WERI-Rb-1 (cell line): ENCODE results near the gene DTD1.

Source experiments
- DNase-seq: peaks from one replicate; pipeline ENCODE4 v3.0.0-alpha.2; 2020
- H3K27ac ChIP-seq: fragments of 250-450 bp; sonication (Bioruptor Pico); 2 replicates; pipeline ENCODE4 v1.5.1; 2020; ENCODE audit warnings: mild to moderate bottlenecking, moderate library complexity
- H3K27me3 ChIP-seq: fragments of 250-450 bp; sonication (Bioruptor Pico); 2 replicates; pipeline ENCODE4 v1.5.1; 2021; ENCODE audit warnings: mild to moderate bottlenecking, low read depth, moderate library complexity; ENCODE audit not compliant: insufficient read depth, severe bottlenecking
- H3K36me3 ChIP-seq: fragments of 250-450 bp; sonication (Bioruptor Pico); 2 replicates; pipeline ENCODE4 v1.5.1; 2020; ENCODE audit warnings: mild to moderate bottlenecking, moderate library complexity
- H3K4me3 ChIP-seq: 2 replicates; pipeline ENCODE4 v1.5.1; 2011; ENCODE audit warnings: low read depth, mild to moderate bottlenecking, control low read depth, low read length
- H3K9me3 ChIP-seq: fragments of 250-450 bp; sonication (Bioruptor Pico); 2 replicates; pipeline ENCODE4 v1.5.1; 2021; ENCODE audit warnings: mild to moderate bottlenecking, moderate library complexity; ENCODE audit not compliant: severe bottlenecking
- TF ChIP-seq, protein P1 (sequence below): IDR thresholded peaks from 2 replicates; pipeline ENCODE4 v1.5.1; 2011; ENCODE audit warnings: low read depth, mild to moderate bottlenecking, control low read depth, inconsistent platforms, low read length

DTD1 gene

DNA sequence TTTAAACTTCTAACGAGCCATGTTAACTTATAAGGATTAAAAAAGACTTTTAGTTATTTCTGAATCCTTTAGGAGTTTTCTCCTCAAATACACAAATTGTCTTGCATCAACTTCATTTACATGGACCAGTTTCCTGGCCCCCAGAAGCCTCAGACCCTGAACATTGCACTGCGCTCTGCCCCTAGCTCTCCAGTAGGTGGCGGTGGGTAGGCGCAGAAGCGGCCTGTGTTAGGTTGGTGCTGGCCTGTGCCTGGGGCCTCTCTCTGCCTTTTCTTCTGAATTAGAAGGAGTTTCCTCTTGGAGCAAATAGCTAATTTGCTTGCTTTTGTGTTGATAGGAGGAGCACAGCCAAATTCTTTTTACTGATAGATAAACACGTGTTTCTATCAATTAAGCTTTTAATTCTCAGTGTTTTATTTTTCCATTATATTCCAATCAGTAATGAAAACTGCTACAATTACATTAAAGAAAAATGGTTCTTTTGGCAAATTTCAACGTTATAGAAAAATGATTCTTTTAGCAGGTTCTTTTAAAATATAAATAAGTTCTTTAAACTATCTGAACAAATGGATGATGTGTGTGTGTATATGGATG, 44.4 kb downstream of the DTD1 start:
- TF ChIP-seq, protein P1, sequence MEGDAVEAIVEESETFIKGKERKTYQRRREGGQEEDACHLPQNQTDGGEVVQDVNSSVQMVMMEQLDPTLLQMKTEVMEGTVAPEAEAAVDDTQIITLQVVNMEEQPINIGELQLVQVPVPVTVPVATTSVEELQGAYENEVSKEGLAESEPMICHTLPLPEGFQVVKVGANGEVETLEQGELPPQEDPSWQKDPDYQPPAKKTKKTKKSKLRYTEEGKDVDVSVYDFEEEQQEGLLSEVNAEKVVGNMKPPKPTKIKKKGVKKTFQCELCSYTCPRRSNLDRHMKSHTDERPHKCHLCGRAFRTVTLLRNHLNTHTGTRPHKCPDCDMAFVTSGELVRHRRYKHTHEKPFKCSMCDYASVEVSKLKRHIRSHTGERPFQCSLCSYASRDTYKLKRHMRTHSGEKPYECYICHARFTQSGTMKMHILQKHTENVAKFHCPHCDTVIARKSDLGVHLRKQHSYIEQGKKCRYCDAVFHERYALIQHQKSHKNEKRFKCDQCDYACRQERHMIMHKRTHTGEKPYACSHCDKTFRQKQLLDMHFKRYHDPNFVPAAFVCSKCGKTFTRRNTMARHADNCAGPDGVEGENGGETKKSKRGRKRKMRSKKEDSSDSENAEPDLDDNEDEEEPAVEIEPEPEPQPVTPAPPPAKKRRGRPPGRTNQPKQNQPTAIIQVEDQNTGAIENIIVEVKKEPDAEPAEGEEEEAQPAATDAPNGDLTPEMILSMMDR, result peak; percentile 92
- H3K36me3 ChIP-seq, result no peaks in the 10 kb centered on the region; the same call in 1 of the 2 replicates
- H3K27ac ChIP-seq, result no peak overlapping the region
- H3K4me3 ChIP-seq, result no peak overlapping the region
- peak; percentile 70 for DNase-seq
- H3K27me3 ChIP-seq, result no peaks in the 10 kb centered on the region
- H3K9me3 ChIP-seq, result no peaks in the 10 kb centered on the region

DNA sequence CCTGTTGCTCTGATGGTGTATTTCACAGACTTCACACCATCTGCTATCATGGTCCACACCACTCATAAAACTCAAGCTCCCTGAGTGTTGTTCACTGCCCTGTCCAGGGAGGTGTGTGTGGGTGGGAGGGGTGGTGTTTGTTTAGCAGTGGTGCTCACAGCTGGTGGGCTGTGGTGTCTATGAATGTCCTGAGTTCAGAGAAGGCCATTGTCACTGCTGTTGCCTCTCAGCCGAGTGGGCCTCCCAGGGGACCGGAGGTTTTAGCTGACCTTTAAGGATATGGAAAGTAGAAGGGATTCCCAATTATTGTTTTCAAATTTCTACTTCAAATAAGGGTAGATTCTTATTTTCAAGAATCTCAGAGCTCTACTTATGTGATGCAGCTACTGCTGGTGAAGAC, 45.6 kb downstream of the DTD1 start:
- no peaks in the 10 kb centered on the region for H3K9me3 ChIP-seq

DNA sequence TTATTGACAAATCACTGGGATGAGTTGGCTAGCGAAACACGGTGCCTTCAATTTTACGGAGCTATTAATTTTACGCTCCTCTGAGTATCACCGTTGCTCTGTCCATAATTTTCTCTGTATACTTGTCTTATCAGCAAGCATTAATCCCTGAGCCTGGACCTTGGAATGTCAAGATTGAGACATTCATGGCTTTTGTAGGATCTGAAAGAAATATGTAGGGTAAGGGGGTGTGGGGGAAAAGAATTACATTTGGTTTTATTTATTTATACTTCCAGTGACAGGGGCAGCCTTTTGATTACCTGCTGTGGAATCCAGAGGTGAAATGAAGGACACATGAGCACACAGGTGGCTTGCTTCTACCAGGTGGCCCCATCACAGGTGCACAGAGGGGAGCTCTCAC, 46.6 kb downstream of the DTD1 start:
- no peak overlapping the region for H3K4me3 ChIP-seq
- TF ChIP-seq, protein P1, result no peak

More for the DNA sequence above, 45.6 kb downstream of the DTD1 start:
- Histone ChIP-seq H3K27ac (no peak overlapping the region), H3K27me3 (no peaks in the 10 kb centered on the region), H3K36me3 (no peaks in the 10 kb centered on the region; the same call in 1 of the 2 replicates), H3K4me3 (no peak overlapping the region)
- TF ChIP-seq, protein P1, result no peak
- DNase-seq, result no peak

DNA sequence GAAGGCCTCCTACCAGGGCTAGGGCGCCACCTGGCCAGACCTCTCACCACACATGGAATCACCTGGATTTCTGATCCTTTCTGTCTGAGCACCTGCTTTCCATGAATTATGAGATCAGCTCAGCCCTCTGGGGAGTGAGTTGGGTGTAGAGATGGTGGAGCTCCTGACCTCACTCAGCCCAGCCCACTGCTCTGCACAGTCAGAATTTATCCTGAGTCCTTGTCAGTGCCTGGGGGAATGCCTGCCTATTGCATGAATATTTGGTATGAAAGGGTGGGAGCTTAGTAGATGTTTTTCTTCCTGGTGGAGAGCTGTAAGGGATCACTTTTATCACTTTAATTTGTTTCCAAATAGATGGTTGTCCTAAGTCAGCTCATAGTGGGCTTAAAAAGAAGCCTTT, 47.5 kb downstream of the DTD1 start:
- Histone ChIP-seq H3K4me3 (no peak overlapping the region), H3K9me3 (no peaks in the 10 kb centered on the region), H3K27me3 (no peaks in the 10 kb centered on the region), H3K27ac (no peak overlapping the region), H3K36me3 (no peaks in the 10 kb centered on the region)
- TF ChIP-seq, protein P1, result no peak
- no peak for DNase-seq

More for the DNA sequence above, 46.6 kb downstream of the DTD1 start:
- H3K27ac ChIP-seq, result no peak overlapping the region
- no peak for DNase-seq
- H3K36me3 ChIP-seq, result no peaks in the 10 kb centered on the region
- no peaks in the 10 kb centered on the region for H3K27me3 ChIP-seq
- no peaks in the 10 kb centered on the region for H3K9me3 ChIP-seq

GRCh38 chr20:18637224-18637623, 49.4 kb downstream of the DTD1 start:
- TF ChIP-seq, protein P1, result no peak
- DNase-seq, result no peak
- Histone ChIP-seq H3K9me3 (no peaks in the 10 kb centered on the region), H3K27me3 (no peaks in the 10 kb centered on the region), H3K27ac (no peak overlapping the region), H3K4me3 (no peak overlapping the region), H3K36me3 (no peaks in the 10 kb centered on the region)

DNA sequence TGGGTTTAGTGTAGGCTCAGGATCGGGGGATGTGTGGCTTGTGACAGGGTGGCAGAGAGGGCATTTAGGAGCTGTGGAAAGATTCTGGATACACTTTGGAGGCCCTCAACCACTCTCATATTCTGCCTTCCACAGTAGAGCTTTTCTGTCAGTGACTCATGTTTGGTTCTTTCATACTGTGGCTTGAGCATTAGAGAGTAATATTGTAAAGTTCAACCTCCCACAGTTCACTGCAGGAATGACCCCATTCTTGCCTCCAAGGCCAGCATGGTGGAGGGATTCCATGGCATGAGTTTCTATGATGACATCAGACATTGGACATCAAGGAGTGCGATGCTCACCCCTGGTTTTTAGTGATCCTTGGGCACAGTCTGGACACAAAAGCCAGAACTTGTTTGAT, 50.9 kb downstream of the DTD1 start:
- TF ChIP-seq, protein P1, result no peak

More for the DNA sequence above, 50.9 kb downstream of the DTD1 start:
- Histone ChIP-seq H3K36me3 (no peaks in the 10 kb centered on the region), H3K9me3 (no peaks in the 10 kb centered on the region), H3K27ac (no peak overlapping the region), H3K27me3 (no peaks in the 10 kb centered on the region), H3K4me3 (no peak overlapping the region)
- DNase-seq, result no peak
